SKM-1 treated with dmso at 0.1 percent for 144 hours (cell line): ENCODE data around the gene SOX12.

Experiments
- DNase-seq: peaks from one replicate; lab custom pipeline; 2025; ENCODE audit not compliant: unreplicated experiment; lab: John Stamatoyannopoulos, UW

The SOX12 gene

DNA sequence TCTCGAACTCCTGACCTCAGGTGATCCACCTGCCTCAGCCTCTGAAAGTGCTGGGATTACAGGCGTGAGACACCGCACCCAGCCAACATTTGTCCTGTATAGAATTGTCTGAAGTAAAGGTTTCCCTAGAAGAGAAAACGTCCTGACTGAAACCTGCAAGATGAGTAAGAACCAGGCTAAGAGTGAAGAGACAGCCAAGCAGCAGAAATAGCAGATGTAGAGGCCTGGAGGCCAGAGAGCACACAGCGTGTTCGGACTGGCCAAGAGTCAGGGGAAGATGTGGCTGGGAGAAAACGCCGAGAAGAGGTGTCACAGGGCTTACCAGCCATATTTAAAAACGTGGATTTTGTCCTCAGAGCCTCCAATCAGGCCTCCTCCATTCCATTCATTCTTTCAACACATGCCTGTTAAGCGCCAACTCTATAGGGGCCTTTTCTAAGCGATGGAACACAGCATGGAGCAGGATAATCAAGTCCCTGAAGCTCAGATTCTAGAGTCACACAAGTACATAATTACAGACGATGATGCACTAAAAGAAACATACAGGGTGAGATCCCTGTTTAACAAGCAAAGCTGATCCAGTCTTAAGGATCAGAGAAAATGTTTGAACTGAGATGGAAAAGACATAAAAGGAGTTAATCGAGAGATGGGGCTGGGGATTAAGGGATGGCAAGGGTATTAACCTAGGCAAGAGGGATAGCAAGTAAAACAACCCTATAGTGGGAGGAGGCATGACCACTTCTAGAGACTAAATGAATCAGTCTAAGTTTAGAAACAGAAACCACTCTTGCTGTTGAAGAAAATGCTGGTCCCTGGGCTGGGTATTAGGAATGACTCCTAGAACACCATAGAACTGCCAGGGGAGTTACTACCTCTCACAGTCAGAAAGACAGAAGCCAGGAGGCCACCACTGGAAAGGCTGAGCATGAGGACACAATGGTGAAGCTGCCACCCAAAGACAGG, 23.2 kb upstream of the SOX12 start:
- no peak for DNase-seq

DNA sequence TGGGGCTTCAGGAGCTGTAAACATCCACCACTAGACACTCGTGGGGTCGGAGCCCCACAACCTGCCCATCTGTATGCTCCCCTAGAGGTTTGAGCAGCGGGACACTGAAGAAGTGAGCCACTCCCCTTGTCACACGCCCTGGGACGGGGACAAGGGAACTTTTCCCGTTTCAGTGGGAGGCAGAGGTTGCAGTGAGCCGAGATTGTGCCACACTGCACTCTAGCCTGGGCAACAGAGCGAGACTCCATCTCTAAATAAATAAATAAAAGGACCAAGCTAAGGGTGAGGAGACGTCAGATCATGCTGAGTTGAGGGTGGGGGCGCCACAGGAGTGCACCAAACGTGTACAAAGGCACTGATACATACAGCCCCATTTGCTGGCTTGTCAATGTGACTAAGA, 19.6 kb upstream of the SOX12 start:
- no peak for DNase-seq

DNA sequence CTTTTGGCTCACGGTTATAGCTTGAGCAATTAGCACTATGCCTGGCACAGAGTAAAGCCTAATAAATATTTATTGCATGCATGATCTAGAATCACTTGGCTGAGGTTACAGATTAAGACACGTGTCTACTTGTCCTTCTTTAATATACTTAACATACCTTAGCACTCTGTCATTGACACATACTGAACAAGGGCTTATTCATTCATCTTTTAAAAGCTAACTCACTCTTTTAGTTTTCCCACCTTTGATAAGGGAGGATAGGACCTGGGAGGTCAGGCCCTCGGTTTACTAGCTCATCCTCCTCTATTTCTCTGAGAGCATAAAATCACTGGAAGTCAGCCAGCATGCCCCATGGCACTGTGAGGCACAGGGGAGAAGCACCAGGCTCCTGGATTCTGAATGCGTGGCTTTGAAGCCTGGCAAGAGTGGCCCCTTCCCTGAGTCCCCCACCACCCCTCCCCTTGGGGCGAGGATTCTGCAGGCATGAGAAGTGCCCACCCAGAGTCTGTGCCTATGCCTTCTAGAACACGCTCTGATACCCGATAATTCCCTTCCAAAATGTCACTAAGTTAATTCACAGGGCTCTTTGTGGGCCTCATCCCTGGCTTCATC, 16.8 kb upstream of the SOX12 start:
- DNase-seq: no peak

DNA sequence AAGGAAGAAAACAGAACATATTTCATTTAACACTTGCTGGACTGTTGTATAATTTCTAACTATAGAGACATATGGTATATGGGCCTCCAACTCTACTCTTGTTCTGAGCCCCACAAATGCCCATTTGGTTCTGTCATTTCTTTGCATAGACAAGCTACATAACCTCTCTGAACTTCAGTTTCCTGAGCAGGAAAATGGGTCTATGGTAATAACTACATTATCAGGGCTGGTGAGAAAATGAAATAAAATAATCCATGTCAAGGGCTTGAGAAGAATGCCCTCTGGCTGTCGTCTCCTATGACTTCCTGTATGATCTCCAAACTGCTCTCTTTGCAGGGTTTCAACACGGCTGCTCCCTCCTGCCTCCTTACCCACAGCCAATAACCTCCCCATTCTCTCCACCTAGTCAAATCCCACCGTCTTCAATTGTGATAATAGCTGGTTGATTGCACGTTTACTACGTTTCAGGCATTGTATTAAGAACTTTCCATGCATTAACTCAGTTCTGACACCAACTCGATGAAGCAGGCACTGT, 16.0 kb upstream of the SOX12 start:
- no peak for DNase-seq

DNA sequence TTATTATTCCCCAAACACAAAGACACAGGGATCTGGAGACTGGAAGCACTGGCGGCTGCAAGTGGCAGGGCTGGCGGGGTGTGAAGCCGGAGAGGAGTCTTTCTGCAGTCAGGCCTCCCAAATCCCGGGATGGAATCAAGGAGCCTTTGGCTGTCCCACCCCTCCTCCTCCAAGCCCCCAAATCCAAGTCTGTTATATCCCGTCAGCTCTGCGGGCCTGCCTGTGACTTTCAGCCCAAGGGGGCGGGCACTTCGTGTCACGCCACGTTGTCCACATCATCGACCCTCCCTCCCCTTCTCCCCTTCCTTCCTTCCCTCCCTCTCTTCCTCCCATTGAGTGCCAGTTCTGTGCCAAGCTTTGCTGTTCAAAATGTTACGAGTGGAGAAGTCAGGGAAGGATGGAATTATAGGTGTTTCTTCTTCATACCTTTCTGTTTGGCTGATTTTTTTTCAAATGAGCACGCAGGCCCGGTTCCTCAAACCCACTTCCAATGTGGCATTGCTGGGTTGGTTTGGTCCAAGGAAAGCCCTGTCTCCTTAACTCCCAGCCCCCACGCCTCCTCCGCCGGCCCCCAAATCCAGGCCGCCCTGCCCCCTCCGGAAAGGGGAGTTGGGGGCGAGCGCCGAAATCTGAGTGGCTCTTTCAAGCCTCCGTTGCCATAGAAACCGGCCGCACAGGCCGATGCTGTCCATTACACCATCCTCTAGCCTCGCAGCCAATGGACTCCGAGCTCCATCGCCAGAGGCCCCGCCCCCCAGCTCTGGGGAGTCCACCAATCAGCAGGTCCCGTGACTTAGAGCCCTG, 15.3 kb upstream of the SOX12 start:
- DNase-seq: no peak

DNA sequence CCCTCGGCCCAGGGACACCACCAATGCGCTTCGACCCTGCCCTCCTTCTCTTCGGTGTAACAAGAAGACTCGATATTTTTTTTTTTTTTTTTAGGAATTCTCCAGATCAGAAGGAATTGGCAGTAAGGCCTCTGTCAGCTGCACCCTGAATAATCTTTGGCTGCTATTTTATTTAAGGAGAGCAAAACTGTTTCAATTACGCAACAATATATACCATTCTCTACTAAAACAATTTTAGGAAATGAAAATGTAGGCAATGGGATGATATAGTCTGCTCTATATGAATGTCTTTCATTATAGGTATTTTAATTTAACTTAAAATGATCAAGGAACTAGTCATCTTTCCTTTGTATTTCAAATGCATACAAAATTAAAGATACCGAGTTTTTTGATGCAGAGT, 14.7 kb upstream of the SOX12 start:
- no peak for DNase-seq

DNA sequence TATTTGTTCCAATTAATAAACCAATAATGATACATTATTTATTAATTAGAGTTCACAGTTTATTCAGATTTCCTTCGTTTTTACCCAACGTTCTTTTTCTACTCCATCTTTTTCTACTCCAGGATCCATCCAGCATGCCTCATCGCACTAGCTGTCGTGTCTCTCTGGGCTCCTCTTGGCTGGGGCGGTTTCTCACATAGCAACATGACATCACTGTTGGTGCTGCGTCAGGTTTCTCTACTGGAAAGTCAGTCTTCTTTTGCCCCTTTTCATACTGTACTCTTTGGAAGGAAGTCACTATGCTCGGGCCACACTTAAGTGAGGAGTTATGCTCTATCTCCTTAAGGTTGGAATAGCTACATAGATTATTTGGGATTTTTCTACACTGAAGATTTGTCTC, 13.7 kb upstream of the SOX12 start:
- DNase-seq: no peak

DNA sequence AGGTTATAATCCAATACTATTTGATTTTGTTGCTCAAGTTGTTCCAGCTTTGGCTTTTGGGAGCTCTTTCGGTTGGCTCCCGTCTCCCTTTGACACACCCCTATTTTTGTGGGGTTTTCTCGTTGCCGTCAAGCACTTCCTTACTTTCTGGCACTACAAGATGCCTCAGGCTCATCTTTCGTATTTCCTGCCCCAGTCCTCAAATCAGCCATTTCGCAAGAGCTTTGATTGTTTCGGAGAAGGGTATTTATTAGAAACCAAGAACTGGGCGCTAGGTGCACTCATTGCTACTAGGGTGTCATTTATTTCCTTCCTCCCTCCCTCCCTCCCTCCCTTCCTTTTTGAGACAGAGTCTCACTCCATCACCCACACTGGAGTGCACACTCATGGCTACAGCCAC, 13.3 kb upstream of the SOX12 start:
- no peak for DNase-seq

DNA sequence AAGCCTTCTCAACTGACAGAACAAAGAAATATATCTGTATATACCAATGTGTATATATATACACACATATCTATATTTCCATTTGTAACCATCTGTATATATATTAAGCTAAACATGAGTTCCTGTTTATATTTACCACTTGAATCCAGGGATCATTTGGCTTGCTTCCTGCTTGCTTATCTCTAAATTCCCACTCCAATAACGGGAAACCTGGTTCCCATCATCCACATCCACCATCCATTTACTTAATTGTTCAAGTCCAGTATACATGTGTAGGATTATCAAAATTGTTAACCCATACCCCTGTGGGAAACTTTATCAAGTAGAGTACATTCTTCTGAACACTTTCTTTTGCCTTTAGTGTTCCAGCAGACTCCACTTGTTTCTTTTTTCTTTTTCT, 12.5 kb upstream of the SOX12 start:
- DNase-seq: no peak

DNA sequence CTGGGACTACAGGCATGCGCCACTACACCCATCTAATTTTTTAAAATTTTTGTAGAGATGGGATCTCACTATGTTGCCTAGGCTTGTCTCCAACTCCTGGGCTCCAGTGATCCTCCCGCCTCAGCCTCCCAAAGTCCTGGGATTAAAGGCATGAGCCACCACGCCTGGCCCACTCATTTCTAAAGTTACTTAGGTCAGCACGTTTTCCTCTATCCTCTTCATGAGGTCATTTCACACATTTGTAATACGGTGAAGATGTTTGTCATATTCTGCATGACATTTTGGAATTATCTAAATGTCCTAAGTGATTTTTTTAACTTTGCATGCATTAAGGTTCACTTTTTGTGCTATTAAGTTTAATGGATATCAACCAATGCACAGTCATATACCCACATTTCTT, 11.9 kb upstream of the SOX12 start:
- no peak for DNase-seq

DNA sequence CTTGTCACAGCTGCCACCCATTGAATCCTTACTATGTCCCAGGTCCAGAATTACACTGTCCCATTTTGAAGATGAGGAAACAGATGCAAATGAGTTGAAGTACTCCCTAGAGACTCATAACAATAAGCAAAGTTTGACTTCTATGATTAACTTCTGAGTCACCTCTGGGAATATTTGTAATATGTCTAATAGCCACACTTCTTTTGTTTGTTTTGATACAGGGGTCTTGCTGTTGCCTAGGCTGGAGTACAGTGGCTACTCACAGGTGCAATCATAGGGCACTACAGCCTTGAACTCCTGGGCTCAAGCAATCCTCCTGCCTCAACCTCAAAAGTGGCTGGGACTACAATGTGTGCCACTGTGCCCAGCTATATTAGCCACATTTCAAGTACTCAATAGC, 11.4 kb upstream of the SOX12 start:
- no peak for DNase-seq

DNA sequence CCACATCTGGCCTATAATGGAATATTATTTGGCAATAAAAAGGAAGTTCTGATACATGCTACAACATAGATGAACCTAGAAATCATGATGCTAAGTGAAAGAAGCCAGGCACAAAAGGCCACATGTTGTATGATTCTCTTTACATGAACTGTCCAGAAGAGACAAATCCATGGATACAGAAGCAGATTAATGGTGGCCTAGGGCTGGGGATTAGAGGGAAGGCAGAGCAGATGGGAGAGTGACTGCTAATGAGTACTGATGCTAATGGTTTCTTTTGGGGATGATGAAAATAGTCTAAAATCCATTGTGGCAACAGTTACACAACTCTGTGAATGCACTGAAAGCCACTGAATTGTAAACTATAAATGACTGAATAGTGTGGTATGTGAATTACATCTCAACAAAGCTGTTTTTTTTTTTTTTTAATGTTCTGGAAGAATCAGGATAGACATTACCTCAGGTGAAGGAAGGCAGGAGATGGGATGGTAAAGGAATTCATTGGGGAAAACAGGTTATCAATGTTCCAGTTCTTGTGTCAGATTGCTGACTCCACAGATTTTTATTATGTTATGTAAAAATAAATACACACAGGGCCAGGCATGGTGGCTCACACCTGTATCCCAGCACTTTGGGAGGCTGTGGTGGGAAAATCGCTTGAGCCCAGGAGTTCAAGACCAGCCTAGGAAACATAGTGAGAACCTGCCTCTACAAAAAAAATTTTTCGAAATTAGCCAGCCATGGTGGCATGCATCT, 8.9 kb upstream of the SOX12 start:
- no peak for DNase-seq

DNA sequence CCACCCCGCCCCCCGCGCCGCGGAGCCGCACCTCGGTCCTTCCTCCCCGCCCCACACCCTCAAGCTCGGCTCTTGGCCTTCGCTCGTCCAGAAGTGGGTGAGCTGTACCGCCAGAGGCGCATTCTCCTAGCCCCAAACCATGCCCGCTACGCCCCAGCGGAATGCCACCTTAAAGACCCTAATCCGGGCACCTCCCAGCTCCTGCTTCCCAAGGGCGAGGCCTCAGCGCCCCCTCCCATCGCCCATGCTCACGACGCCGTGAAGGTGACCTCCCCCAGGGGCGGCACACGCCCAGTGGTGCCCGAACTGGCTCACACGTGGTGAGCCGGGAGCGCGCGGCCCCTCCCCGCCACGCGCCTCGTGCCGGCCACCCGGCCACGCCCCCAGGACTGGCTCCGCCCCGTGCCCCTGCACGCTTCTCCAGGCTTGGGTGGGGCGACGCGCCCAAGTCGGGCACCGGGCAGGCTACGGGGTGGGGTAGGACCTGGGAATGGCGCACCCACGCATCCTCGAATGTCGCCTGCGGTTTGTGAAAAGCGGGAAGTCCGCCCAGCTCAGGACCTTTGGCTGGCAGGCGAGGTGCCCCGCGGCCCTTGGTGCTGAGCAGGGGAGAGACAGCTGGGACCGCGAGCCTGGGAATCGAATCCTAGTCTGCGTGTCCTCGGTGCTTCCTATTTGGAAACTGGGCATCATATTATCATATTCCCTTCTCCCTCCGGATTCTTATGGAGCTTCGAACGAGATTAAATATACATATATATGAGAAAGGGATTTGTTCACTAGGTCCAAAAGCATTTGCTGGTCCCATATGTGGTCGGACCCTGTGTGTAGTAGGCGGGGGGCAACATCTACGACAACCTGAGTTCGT, 941 bp upstream of the SOX12 start:
- DNase-seq: peak; percentile 48

DNA sequence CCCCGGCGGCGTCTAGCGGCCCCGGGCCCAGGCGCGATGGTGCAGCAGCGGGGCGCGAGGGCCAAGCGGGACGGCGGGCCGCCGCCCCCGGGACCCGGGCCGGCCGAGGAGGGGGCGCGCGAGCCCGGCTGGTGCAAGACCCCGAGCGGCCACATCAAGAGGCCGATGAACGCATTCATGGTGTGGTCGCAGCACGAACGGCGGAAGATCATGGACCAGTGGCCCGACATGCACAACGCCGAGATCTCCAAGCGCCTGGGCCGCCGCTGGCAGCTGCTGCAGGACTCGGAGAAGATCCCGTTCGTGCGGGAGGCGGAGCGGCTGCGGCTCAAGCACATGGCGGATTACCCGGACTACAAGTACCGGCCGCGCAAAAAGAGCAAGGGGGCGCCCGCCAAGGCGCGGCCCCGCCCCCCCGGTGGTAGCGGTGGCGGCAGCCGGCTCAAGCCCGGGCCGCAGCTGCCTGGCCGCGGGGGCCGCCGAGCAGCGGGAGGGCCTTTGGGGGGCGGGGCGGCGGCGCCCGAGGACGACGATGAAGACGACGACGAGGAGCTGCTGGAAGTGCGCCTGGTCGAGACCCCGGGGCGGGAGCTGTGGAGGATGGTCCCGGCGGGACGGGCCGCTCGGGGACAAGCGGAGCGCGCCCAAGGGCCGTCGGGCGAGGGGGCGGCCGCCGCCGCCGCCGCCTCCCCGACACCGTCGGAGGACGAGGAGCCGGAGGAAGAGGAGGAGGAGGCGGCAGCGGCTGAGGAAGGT, 715 bp downstream of the SOX12 start:
- no peak for DNase-seq

DNA sequence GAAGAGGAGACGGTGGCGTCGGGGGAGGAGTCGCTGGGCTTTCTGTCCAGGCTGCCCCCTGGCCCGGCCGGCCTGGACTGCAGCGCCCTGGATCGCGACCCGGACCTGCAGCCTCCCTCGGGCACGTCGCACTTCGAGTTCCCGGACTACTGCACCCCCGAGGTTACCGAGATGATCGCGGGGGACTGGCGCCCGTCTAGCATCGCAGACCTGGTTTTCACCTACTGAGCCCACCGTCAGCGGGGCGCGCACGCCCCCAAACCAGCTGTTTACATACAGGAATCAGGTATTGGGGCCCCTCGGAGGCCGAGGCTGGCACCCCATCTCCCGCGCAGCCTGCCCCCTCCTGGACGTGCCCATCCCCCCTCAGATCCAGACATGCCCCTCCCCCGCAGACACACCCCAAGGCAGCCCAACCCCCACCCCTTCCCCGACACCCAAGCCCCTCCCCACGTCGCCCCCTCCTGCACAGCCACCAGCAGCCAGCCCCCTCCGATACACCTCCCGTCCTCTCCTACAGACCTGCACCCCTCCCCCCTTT, 1.4 kb downstream of the SOX12 start:
- DNase-seq: no peak

DNA sequence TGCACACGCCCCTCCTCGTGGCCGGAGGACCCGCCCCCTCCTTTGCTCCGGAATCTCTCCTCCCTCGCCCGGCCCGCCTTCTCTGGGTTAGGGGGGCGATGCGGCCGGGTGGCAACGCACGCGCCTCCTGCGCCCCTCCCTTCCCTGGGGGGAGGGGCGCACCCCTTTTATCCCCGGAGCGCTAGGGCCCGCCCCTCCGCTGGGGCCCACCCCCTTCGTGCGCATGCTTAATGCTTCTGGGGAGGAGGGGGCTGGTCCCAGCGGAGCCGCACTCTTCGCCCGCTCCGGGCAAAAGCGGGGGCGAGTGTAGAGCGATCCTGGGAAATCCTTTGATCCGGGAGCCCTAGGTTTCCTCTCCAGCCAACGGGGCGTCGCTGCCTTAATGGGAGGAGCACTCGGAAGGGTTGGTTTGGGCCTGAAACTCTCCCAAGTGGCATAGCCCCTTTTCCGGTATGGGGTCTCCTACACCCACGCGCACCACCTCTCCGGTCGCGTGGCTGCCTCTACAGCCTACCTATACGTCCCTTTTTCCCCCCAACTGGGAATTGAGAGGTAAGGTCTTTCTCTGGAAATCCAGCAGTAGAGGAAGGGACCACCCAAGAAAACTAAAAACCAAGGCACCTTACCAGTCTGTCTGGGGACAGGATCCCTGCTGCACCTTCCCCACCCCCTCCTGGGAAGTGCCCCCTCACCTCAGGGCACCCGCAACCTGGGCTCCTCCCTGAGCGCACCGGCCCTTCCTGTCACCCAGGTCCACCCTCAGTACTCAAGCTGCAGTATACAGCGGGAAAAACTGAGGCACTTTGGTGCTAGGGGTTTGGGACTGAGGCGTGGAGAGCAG, 2.1 kb downstream of the SOX12 start:
- no peak for DNase-seq

DNA sequence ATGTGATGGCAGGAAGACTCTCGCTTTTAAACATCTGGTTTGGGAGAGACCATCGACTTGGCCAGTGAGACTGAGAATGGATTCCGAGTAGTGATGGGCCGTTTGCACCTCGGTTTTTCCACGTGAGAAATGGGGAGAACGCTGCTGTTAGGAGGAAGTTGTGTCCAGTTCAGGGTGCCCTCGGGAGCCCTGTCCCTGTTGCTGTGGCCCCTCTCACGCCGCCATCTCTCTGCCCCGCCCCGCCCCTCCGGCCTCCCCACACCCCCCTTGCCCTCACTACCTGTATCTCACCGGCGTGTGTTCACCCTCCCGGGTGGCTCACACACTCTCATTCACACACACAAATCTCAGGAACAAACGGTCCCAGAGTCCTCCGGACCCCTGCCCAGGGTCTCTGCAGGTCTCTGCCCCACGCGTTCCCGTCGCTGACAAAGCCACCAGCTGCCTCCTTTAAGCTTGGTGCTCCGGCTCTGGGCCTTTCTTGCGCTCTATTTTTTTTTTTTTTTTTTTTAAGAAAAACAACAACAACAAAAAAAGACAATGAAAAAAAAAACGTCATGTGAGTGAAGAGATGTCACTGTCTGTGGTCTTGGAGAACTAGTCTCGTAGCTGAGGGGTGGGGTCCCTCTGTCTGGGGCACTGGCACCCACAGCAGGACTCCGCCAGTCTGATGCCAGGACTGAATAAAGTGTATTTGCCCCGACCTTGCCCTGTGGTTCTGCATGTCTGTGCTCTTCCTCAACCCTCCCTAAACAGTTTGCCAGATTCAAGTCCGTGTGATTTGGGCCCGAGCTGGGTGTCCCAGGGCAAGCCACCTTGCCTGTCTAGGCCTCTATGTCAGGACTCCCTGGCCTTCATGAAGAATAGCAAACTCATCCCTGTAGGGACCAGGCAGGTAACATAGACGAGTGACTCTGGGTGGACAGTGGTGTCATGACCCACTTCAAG, 2.9 kb downstream of the SOX12 start:
- DNase-seq: no peak
